HG03175 (cell line): ENCODE measurements around the gene NCR3LG1.

ENCODE experiments used
- ATAC-seq: cut with Tn5 transposase; IDR thresholded peaks from one replicate; pipeline ENCODE4 v1.9.1; 2021; ENCODE audit warnings: mild to moderate bottlenecking, moderate library complexity; ENCODE audit not compliant: unreplicated experiment

The NCR3LG1 gene, protein sequence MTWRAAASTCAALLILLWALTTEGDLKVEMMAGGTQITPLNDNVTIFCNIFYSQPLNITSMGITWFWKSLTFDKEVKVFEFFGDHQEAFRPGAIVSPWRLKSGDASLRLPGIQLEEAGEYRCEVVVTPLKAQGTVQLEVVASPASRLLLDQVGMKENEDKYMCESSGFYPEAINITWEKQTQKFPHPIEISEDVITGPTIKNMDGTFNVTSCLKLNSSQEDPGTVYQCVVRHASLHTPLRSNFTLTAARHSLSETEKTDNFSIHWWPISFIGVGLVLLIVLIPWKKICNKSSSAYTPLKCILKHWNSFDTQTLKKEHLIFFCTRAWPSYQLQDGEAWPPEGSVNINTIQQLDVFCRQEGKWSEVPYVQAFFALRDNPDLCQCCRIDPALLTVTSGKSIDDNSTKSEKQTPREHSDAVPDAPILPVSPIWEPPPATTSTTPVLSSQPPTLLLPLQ

DNA sequence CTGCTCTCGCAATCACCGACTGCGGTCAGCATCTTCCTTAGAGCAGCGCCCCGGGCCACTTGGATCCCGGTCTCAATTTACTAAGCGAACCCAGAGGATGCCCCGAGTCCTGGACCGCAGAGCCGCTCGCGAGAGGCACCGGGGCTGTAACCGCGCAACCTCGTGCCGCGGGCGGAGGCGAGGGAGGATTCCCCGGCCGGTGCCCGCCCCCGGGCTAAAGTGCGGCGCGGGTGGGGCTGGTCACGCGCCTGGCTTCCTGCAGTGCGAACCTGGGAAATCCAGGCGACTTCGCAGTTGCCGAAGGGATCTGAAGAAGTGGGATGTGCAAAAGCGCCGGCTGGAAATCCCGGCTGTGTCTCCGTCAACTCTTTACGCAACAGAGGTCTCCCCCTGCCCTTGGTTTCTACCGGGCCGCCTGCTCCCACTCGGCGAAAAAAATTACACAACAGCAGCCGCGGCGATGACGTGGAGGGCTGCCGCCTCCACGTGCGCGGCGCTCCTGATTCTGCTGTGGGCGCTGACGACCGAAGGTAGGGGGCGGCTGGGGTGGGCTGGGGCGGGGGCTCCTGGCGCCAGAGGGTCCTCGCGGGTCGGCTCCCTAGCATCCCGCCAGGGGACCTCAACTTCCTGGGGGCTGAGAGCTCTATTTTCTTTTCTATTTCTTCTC, at the start of gene NCR3LG1:
NCR3LG1 (plus strand) TSS at position 291 of the 667 bp plus-strand sequence; CDS start at position 461, 170 bp downstream.
- no peak for ATAC-seq

DNA sequence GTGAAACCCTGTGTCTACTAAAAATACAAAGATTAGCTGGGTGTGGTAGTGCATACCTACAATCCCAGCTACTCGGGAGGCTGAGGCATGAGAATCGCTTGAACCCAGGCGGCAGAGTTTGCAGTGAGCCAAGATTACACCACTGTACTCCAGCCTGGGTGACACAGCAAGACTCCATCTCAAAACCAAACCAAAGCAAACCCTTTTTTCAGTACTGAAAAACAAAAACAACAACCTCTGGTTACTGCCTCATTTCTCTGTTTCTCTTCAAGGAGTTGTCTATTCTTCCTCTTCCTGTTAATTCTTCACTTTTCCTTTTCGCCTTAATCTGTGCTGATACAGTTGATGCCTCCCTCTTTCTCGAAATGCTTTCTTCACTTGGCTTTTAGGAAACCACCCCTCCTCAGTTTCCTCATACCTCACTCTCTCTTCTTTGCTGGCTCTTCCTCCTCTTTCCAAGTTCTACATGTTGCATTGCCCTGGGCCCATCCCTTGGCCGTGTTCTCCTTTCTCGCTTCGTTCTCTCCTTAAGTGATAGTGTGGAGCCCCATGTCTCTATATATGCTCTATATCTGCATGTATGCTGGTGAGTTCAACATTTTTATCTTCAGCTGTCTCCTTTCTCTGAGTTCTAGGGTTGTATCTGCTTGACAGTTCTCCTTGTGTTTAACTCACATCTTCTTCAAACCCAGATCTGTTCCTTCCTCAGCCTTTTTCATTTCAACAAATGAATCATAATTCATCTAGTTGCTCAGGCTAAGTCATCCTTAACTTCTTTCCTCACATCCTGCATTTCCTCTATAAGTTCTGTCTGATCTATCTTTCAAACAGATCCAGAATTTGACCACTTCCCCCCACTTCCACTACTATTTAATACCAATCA, 38.0 kb upstream of the NCR3LG1 start:
- ATAC-seq: no peak

DNA sequence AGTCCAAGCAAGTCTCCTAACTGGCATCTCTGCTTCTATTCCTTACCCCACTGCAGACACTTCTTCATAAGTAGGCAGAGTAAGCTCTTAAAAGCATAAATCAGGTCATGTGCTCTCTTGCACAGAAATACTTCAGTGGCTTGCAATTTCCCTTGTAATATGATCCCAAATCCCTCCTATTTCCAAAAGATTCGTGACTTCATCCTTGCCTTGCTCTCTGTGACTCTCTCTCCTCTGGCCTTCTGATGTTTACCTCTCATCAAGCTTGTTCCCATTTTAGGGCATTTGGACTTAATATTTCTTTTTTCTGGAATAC, 37.4 kb upstream of the NCR3LG1 start:
- no peak for ATAC-seq

DNA sequence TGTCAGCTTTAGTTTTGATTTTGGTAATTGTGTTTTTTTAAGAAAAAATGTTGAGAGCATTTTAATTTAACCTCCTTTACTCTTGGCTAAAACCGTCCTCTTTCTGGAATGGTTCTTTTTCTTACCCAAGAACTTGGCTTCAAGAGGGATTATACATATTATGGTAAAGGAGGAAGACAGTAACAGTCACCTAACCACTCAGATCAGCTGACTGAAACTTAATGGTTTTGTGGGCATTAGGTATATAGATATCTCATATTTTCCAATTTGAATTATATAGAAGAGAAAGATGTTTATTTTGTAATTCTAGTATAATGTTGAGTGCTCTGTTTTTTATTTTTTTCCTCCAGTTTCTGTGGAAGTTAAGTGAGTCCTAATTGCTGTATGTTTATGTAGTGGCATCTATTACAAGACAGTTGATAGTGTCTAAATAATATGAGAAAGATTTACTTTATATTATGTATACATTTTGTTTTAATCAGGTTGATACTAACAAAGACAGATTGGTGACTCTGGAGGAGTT, 36.6 kb upstream of the NCR3LG1 start:
- ATAC-seq: no peak

DNA sequence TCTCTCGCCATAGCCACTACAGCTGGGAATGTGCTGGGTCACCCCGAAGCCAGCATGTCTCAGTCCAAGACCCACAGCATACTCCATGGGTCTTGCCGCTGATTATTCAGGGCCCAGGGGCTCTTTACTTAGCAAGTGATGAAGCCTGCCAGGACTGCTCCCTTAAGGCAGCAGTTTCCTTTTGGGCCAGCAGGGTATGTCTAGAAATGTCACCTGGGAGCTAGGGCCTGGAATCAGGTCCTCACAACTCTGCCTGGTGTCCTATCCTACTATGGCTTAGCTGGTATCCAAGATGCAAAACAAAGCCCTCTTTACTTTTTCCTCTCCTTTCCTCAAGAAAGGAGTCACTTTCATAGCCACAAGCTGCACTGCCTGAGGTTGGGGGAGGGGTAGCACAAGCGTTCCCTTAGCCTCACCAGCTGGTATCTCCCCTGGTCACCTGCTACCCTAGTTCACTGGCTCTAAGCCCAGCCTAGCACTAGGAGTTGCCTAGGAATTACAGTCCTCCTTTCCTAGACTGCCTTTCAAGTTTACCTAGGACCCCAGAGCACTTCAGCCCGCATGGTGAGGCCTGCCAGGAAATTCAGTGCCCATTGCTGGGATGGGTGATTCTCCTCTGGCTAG, 22.6 kb upstream of the NCR3LG1 start:
- ATAC-seq: no peak

DNA sequence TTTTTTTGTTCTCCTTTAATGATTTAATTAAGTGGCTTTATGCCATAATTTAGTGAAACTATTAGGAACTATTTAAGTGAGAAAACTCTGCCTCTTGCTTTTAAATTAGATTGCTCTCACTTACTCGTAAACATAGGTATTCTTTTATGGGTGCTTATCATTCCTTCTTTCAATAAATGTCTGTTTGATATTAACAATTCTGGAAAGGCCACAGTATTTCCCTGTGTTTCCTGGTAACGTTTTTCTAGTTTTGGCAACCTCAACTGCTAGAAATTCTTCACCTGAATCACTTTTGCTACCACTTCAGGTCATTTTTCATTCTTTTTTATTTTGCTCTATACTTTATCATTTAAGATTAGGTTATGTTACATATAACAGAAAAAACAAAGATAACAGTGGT, 19.9 kb upstream of the NCR3LG1 start:
- no peak for ATAC-seq

DNA sequence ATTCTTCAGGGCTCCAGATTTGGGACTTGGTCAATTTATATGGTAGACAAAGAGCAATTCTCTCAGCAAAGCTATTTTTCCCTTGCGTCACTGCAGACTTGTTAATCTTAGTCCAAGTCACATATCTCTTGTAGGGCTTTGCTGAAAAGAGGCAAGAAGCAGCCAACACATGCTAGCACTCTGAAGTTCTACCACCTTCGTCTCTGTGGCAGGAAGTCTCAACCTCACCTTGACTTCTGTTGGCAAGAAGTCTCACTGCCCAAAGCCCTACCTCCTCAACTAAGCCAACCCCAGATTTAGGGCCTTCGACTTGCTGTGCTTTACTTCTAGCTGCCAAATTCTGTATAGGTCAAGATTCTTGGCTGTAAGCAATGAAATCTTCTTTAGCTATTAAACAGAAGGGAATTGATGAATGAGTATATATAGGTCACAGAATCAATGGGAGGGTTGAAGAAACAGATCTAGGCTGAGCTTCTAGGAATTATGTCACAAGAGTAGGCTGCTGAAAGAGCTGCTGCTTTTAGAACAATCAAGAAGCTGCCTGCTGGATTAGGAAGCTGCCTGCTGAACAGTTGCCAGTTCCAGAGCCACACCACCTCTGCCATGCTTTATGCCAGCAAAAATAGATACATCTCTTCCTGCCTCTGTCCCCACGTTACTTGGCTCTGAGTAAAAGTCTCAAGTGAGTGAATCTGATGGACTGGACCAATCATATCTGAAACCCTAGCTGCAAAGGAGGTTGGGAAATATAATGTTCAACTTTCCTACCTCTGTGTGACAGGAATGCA, 17.6 kb upstream of the NCR3LG1 start:
- no peak for ATAC-seq

DNA sequence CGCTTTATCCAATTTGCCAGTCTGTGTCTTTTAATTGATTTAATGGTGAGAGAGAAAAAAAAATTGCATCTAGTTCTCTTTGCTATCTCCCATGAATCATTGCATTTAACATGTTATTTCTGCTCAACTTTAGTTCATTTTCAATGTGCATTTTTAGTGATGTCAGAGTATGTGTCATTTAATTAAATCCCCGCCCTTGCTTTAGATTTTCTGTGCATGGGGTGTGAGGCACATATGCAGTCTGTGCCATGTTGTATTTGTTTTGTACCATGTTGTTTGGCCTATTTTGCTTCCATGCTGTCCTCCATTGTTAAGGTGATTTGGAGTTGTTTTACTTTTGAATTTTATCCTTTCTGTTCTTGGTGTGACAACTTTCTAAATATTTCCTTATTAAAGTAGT, 8.3 kb upstream of the NCR3LG1 start:
- no peak for ATAC-seq

DNA sequence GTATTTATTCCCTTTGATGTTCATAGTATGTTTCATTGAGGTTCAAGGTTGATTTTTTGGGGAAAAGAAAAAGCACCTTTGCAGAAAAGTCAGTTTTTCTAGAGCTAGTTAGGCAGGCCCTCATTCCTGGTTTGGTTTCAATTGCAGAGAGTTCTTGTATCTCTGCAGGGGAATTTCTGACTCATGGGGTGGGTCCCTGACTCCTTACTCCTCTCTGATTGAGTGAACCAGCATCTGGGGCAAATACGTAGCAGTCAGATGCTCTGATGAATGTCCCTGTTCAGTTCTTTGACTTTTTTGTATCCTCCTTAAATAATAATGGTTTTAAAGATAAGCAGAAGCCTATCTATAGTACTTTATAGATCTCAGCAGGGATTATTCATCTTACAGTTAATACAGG, 7.7 kb upstream of the NCR3LG1 start:
- no peak for ATAC-seq

DNA sequence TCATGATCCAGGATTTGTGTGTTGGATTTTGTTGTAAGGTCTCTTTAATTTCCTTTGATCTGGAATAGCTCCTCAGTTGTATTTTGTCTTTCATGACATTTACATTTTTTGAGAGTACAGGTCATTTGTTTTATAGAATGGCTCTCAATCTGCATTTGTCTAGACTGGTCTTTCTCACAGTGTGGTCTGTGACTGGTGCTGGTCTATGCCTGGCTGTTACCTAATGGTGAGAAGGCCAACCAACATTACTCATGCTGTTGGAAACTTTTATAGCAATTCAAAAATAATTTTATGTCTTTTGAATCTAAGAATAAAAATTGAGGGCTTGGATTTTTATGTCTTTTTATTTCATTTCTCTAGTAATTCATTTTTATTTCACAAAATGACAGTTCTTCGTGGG, 3.9 kb upstream of the NCR3LG1 start:
- no peak for ATAC-seq

DNA sequence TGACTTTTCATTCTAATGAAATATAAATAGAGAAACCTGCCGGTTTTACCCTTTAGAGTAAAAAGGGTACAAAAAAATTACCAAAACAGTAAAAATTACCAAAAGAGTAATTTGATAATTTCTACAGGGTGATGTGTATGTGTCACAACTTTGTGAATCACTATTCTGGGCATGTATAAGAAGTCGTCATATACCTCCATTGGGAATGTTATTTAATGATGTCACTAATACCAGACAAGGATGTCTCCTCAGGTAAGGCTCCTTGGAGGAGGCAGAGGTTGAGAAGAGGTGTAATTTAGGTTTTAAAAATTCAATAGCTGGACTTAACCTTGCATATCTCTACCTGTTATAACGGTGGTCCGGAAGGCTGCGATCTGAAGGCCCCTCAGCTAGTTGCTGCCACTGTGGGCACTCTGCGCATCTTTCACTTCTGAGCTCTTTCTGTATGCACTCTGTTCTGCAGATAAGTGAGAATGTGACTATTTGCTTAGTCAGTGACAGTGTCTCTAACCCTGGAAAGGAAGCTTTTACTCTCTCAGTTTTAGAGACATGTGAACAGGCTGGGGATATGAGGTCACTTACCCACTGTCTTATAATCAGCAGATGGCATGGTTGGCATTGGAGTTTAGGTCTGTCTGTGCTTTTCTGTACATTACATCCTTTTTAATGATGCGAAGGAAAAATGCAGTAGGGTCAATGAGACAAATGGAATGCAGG, 987 bp upstream of the NCR3LG1 start:
- no peak for ATAC-seq

DNA sequence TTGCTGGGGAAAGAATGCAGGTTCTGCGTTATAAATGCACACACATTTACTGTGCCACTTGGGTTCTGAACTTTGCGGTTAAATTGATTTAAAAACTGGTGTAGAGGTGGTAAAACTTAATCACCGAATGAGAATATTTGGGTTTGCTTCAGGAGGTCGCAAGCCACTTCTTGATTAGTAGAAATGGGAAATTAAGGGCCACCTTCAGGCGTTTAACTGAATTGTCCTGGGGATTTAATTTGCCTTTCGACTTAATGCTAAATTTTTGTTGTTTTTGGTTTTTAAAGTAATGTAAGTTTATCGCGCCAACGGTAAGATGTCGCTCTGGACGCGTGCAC, 459 bp upstream of the NCR3LG1 start:
- no peak for ATAC-seq

DNA sequence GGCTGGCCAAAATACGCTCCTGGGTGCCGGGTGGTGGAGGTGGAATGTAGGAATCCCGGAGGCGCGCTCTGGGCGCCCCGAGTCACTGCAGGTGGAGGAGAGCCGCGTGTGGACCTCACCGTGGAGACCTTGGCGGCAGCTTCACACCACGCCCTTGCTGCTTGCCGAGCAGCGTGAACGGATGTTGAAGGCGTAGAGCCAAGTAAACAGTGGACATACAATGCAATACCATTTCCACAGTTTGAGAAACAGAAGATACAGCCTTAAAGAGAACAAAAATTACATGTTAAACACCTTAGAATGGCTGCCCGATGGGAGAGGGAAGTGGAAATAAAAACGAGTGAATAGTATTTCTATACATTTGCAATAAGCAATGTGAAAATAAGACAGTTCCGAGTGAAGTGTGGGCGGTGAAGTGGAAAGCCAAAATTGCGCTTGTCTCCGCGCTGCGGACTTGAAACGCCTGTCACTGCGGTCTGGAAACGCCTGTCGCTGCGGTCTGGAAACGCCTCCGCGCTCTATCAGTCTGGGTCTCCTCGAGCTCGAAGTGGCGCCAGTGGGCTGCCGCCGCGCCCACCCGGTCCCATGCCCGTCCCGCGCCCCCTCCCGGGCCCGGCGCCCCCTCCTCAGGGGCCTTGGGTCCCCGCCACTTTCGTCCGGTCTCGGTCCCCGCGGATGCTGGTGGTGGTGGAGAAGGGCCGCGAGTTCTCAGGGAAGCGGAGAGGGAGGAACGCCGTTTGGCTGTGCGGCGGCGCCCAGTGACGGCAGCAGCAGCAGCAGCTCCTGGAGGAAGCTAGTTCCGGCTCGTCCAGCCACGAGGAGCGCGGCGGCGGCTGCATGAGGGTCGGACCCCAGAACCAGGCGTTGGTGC, 1.6 kb downstream of the NCR3LG1 start:
- peak; percentile 42 for ATAC-seq

DNA sequence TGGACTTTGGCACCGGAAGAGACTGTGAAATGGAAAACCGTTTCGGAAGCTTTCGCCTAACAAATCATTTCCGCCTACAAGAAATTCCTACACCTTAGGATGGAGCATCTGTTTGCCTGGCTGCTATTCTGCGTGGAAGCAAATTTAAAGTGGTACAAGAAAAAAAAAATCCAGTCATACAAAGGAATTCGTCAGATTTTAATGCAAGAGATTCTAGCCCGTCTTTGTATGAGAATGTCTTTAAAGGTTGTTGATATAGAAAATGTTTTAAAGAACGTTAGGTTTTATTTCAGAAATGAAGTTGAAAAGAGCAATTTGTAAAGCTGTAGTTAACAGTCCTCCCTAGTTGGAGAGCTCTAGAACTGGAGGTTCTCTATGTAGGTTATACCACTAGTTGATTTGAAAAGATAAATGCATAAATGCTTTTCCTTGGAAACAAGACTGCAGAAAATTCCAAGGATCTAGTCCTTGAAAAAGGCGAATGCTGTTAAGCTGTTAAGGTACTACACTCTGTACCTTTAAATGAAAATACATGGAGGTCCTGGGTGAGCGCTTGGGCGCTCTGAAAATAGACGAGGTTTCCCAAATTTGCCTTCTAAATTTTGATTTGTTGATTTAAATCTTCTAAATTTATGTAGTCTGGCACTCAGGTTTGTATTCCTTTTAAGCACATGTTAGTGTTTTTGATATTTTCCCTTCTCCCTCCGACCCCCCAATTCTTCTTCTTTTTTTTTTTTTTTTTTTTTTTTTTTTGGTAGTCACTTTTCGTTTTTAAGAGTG, 2.4 kb downstream of the NCR3LG1 start:
- ATAC-seq: no peak

DNA sequence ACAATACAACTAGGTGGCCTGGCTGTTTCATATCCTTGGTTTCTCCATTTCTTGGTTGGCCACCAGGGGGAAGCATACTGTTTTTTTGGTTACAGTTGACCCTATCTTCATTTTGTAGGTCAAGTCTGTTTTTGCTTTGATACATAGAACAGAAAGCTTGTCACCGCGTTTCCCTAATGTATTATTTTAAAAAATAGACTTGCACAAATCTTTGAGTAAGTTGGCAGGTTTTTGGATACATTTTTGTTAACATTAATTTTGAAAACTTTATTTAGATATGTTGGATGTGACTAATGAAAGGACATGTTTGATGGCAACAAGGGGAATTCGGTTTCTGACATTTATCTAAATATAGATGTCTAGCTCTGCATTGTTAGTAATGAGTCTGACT, 3.0 kb downstream of the NCR3LG1 start:
- ATAC-seq: no peak

DNA sequence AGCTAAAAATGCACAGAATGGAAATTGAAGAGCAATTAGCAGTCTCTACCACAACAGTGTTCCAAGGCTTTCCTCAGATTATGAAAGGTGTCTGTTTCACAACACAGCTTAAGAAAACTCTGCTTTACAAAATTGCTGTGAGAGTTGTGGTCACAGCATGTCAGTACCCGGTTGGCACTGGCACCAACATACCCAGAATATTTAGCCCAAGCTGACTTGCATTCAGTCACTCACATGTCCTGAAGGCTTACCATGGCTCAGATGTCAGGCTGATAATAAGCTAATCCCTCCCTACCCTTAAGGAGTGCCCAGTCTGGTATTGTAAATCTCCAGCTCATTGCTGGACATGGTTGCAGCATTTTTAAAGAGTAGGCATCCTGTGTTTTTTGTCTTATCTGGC, 14.9 kb downstream of the NCR3LG1 start:
- ATAC-seq: no peak

DNA sequence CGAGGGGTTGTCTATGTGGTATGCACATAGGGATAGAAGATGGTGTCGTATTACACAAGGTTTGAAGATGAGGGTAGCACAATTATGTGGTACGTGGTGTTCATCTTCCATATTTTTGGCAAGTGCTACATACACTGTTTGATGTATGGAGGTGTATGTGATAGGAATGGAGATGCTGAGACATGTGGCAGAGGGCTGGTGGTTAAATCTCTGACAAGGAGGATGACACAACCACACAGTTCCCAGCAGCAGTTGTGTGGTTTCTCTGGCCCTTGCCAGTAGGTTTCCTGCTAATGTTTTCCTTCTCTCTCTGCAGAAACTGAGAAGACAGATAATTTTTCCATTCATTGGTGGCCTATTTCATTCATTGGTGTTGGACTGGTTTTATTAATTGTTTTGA, 17.0 kb downstream of the NCR3LG1 start:
- no peak for ATAC-seq

DNA sequence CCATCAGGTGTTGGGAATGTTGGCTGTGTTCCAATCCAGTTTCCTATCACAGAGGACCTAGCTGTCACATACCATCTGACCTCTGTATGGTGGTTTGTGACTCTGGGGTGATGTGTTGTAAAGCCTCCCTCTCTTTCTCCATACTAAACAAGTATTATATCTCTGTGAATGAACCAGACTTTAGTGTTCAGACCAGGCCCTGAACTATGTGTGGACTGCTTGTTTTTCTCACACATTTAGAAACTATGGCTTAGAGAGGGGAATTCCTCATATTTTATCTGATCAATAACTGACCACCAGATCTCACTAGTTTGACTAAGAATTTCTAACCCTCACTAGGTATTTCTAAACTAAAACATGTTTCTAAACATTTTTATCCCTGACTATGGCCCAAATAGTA, 17.5 kb downstream of the NCR3LG1 start:
- no peak for ATAC-seq
